HG03108 (cell line): ENCODE data around the gene DAB1.

Source experiments
- ATAC-seq: cut with Tn5 transposase; IDR thresholded peaks from one replicate; pipeline ENCODE4 v1.9.1; 2021; ENCODE audit warnings: moderate library complexity; ENCODE audit not compliant: unreplicated experiment

DAB1 gene

DNA sequence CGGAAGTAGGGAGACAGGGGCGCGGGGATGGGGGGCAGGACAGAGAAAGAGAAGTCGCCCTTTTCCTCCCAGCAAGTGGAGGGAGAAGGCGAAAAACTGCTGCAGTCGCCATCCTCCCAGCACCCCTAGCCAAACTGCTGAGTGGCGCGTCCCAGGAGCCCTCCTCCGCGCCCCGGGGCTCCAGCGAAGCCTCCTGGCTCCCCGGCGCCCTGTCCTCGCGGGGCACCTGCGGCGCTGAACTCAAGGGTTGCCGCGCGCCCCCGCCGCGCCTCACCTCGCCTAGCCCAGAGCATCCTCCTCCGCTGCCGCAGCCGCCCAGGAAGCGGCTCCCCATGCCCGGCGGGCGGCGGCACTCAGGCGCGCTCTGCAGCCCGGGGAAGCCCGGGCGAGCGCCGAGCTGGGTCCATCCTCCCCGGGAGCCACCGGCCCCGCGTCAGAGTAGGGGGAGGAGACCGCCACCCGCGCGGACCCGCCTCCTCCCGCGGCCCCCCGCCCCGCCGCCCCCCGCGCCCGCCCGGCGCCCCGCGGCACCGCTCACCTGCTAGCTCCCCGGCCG is at the start of gene DAB1:
Gene DAB1, minus strand, starts transcription at position 405 of the 556 bp plus-strand sequence. CDS start 133,030 bp downstream, outside the sequence.
- ATAC-seq: no peak

DNA sequence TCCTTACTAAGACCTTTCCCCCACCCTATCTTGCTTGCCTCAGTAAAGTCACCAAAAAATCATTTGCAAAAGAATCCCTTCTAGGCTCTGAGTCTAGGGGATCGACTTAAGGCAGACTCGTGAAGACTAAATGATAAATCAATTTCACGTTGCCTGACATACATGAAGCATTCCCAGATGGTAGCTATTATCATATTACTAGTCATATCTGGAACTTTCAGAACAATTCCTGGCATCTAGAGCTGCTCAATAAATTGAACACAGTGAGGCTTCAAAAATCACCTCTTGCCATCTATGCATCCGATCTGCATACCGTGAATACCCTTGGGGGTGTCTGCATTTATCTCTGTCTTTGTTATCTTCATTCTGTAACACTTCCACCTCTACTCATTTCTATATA is 49.6 kb upstream of the DAB1 start:
- ATAC-seq: no peak

DNA sequence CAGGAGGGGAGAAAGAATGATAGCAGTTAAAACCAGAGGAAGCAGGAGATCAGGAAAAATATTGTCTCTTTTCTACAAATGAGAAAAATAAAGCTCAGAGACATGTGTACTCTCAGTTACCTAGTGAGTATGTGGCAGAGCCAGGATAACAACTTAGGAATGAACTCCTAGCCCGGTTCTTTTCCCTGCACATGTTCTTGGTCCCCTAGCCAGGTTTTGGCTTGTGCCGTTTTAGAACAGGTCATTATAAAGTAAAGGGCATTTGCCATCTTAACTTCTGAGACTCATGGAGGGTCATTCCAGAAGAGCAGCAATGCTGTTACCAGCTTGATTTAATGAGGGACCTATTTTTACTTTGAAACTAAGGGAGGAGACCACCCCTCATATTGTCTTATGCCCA is 48.1 kb upstream of the DAB1 start:
- ATAC-seq: no peak

DNA sequence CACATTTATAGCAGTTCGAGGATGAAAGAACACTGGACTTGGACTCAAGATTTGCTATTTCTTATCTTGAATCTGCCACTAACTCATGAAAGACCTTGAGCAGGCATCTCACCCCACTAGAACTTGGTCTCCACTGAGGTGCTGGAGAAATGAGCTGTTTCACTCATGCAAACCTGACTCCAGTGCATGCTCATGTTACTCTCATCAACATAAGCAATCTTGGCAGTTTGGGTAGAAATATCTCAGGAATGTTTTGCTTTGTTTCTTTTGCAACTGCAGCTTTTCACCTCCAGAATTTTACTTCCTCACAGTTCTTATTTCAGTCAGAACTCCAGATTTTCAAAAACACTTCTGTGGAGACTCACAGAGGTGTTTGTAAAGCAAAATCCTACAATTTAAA is 46.2 kb upstream of the DAB1 start:
- ATAC-seq: no peak

DNA sequence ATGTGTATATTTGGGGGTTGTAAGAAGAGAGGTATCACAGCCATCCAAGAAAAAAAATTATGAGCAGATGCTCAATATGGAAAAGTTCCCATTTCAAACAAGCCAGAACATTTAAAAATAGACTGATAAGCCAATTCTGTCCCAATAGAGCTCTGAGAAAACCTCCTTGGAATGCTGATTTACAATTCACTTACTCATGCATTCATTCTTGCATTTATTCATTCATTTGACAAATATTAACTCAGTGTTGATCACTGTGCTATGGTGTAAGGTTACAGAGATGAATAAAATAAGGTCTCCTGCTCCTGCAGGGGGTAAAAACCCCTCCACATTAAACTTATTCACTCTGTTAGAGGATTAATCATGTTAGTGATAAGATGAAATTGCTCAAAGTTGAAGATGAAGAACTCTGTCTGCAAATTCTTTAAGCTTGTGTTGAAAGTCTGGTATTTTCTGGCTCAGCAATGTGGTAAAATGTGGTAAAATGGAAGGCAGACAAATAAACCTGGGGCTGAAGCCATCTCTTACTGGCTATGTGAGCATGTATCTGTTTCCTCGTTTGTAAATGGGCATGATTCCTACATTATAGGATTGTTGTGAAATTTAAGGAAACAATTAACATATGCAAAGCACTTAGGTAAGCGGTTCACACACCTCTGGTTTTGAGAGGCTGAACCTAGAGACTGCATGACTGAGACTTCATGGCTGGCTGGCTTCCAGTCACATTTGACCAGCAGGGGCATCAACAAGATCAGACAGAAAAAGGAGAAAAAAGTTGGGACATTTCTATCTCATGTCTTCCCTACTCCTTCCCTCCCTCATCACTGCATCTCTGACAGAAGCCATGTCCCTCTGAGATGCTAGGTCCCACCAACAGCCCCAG is 45.0 kb upstream of the DAB1 start:
- no peak for ATAC-seq

DNA sequence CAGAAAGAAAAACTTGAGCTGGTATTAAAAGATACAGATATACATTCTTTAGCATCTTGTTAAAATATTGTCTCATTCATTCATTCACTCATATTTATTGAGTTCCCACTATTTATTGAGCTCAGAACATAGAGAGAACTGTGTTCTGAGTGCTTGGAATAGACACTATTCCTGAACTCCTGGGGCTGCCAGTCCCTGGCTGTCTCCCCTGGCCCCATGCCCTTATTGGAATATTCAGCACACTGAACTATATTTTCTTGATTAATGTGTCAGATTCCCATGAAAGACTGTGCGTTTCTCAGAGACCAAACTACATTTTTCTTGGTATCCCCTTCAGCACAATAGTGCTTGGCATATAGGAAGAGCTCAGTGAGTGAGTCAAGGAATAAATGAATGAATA is 44.0 kb upstream of the DAB1 start:
- ATAC-seq: no peak

DNA sequence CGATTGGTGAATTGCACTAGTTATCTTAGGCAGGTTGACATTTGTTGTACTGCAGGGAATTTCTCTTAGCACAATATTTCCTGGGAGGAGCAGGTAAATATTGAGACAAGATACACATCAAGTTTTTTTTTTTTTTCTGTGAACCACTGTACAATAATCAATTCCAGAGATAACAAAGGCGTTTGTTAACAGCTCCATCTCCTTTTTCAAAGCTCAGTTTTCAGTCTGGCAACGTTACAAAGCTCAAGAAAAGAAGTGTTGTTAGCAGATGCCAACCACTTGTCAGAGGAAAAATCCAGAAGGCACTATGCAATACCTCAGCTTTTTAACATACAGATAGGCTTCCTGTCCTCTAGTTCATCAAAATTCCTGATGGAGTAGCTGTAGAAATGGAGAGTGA is 40.9 kb upstream of the DAB1 start:
- no peak for ATAC-seq

DNA sequence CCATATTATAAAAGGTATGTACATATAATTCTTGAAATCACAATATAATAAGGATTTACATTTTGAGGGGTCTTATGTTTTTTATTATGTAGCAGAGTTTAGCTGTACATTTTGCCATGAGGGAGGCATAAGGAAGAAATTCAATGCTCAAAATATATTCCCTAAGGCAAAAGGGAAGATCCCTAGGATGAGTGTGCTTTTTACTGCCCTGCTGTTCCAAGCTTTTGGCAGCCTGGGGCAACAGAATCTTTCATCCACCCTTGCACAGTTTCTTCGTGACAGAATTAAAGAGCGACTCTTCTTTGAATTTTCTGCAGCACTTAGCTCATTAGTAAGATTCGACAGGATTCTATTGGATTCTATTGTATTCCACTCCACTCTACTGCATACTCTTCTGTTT is 39.5 kb upstream of the DAB1 start:
- ATAC-seq: no peak

DNA sequence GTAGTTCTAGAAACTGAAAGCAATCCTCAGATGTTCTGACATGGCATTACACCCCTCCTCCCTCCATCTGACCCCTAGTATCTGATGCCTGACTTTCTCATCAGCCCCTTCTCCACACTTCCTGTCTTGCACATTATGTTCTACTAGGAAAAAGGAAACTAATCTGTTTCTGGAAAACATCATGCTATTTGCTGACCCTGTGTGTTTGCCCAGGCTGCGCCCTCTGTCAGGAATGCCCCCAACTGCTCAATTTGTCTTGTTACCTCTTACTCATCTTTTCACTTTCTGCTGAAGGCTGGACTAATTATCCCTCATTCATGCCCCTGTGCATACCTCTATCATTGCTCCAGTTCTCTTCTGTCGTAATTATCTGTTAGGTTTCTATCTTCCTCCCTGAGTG is 37.5 kb upstream of the DAB1 start:
- ATAC-seq: no peak

DNA sequence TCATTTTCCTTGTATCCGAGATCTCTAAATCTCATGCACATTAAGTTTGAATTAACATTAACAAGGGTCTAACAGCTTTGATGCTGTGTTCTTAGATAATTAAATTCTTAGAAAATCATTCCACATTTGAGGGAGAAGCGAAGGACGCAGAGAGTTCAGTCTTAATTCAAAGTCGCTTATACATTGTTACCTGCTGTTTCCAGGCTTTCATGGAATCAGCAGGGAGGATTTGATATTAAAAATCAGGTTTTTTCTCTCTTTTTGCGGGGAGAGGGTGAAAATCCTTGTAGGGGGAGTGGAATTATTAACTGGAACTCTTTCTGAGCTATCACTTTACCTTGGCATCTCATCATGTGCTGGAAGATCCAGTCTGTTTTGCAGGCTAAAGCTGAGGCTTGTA is 27.7 kb upstream of the DAB1 start:
- no peak for ATAC-seq

DNA sequence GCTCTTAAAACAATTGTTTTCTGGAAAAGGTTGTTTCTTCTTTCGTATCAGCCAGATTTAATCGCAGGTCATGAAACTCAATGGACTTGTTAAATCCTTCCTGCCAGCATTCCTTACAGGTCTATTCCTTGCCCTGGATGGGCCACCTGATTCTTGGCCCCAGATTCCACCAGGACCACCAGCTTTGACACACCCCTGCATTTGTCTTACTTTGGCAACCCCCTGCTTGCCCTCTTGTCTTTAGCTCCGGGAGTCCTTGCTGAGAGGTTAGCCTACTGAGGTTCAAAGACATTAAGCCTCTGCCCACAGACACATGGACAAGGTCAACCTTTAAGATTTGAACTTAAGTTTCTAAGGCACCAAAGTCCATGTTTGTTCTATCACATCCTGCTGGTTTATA is 27.1 kb upstream of the DAB1 start:
- no peak for ATAC-seq

DNA sequence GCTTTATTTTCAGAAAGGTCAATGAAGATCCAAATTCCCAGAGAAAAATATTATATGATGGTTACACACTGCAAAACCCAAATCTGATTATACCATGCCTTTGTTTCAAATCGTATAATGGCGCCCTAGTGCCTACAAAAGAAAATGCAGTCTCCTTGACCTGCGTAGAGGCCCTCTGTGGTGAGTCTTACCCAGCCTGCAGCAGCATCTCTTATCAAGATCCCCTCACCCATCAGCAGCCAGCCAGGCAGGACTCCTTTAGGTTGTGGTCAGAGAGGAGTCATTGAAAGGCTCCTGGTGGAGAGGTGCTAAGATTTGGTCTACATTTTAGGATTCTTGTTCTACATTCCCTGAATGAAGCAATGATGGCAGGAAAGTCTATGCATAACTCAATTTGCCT is 23.7 kb upstream of the DAB1 start:
- ATAC-seq: no peak

DNA sequence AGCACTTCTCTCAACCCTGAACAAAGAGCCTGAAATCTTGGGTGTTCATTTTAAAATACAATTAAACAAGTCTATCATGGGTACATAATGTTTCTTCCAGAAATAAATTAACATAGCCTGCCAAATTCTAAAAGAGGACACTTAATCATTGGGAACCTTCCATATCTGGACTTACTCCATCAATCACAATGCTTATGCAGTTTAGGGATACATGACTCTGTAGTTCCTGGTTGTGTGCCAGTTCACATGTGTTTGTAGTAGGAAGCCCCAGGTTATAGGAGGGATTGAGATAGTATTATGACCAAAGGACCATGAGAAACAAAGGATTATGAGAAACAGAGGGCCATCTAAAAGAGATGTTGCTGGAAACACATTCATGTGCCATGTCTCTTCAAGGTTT is 19.1 kb upstream of the DAB1 start:
- no peak for ATAC-seq

DNA sequence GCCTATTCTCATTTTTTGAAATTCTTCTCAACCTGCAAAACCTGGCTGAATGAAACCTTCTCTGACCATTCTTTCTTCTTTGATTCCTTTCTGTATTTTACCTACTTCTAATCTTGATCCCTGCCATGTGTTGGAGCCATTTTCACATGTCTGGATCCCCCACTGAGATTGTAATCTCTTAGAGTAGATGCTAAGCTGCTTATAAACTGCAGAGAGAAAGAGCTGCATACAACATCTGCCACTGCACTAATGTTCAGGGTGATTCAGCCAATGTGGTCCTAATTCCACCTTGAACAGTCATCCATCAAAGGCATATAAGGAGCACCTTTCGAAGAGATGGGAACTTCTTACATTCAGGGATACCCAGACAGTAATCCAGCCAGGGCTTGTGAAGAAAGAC is 16.2 kb upstream of the DAB1 start:
- no peak for ATAC-seq

DNA sequence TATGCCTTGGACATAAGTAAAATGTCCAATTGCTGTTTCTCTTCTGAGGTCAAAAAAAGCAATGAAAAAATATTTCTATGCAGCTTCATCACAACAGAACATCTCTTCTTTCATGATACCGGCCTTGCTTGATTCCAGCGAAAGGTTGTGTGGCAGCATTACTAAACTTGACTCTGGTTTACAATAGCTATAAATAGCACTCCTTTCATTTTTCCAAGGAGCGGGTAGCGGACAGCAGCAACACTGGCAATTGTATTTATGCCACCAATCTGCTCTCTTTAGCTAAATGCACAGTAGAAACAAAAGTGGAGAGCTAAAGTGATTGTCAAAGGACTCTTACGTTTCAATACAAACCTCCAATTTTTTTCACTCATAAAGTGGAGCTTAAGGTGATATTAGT is 7.5 kb upstream of the DAB1 start:
- ATAC-seq: no peak

DNA sequence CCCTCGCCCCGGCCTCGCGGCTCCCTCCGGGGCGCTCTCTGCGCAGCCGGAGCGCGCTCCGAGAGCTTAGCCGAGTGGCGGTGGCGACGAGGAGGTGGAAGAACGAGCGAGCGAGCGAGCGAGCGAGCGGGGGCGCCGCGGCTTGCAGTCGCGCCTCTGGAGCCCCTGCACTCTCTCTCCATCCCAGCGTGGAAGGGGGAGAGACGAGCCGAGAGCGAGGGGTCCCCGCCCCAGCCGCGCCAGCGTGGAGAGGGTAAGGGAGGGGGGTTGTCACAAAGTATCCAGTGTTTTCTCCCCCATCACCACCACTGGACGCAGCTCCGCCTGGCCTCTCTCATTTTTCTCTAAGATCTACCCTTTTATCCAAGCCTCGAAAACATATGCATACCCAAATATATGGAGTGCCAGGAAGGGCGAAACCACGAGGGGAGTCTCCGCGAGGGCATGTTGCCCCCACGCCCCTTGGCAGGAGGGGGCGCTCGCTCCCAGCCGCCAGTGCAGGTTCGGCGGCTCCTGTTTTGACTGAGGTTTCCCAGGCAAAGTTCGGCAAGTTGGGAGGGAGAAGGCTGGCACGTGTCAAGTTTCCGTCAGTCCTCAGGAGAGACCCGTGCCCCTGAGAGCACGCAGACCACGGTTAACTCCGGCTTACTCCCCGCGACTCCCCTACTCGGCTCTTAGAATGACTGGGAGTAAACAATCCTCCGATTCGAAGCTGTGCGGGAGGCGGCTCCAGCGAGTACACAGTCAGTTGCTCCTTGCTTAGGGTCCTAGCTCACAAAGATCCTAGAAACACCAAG is 569 bp upstream of the DAB1 start:
- no peak for ATAC-seq

DNA sequence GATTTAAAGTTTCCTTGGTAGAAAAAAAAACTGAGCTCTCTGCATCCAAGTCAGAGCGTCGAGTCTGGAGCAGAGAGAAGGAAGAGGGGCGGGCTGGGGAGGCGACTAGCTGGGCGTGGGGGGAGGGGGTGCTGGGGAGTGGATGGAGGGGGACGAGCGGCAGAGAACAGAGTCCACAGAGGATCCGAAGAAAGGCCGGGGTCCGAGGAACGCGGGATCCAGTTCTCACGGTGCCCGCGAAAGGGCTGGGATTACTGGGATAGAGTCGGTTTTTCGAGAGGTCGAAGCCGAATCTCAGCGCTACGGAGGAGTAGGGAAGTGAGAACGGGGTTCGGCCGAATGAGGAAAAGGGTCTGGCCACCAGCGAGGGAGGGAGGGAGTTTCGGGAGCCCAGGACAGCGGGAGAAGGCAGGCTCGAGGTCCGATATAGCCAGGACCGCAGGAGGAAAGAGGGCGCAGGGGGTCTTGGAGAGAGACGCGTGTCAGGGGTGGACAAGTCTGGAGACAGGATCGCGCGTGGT is 665 bp downstream of the DAB1 start:
- ATAC-seq: no peak

DNA sequence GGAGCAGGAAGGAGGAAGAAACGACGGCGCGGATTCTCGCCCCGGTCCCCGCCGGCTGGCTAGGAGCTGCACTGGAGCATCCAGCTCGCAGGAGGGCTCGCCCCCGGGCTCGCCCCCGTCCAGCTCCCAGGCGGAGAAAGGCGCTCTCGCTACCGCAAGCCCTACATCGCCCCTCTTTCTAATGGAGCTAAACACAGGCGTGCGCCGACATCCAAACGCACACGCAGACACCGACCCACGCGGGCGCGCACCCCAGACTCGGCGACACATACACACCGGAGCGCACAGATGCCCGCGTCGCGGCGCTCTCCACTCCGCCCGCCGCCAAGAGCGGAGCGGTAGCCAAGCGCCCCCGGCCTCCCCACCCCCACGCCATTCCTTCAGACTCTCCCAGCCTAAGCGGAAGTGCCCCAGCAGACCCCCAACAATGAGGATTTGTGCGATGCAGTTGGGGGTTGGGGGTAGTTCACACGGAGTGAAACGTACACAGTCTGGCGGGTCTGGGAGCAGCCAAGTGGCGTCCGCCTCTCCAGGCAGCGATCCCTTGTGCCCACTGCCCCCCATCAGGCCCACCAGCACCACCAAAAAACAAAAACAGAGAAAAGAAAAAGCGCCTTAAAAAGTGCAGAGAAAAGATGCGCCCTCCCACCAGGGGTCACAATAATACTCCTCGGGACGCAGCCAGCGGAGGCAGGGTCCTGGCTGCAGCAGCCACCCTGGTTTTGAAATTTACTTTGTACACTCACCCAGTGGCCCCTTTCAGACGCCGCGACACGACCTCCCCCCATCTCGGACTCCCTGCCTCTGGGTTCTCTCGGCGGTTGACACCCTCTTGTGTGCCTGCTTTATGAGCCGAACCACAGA is 1.4 kb downstream of the DAB1 start:
- ATAC-seq: no peak

DNA sequence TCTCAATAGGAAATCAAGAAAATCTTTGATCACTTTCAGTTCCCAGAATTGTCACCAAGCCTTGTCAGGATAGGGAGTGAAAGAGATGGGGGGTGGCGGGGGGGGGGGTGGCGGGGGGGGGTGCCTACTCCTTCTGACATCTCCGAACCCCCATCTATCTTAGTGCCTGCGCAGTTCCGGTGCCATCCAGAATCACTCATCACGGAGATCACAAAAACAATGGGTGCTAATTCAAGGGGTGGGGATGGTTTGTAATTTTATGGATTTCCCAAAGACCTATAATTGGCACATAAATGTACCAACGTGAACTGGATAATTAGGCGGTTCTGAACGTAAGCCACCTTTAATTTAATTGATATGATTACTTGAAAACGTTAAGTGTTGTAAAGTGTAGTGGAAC is 2.1 kb downstream of the DAB1 start:
- ATAC-seq: no peak

DNA sequence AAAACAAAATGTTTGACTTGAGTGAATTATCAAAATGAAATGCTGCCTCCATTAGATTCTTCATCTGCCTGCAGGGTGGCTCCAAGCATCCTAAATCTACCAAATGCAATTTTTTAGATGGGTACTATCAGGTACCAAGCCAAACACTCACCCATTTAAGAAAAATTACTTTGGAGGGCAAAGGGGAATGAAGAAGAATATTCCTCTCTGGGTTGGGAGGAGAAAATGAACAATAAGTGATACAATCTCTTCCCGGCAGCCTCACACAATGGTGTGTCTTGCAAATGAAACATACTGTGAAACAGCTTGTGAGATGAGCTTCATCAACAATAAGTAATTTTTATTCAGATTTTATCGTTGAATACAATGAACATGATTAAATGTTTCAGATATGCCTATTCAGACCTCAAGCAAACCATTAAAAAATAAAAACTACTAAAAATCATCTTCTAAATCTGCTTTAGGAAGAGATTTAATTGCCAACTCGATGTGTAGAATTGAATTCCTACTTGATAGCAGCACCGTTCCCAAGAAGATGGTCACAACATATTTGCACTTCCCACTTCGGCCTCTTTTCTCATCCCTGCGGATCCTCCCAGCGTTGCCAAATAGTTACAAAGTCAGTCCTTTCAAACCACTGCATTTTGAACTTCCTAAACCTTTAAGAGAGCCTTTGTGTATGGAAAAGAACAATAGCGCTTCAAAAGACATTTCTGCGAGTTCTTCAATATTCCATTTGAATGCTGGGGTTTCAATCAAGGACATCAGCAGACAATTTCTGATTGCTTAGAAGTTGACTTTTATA is 2.7 kb downstream of the DAB1 start:
- no peak for ATAC-seq
